DND-41 (cell line): ENCODE measurements around the gene MRPL9.

ENCODE experiments used
- CTCF ChIP-seq: IDR thresholded peaks from 2 replicates; pipeline ENCODE4 v1.5.1; 2012; ENCODE audit warnings: borderline replicate concordance, low read length, moderate library complexity, mild to moderate bottlenecking; ENCODE audit not compliant: poor library complexity, severe bottlenecking; ENCODE audit errors: extremely low read depth
- EZH2 ChIP-seq: IDR thresholded peaks from 3 replicates; pipeline ENCODE4 v1.6.1; 2012; ENCODE audit warnings: borderline replicate concordance, low read depth, mild to moderate bottlenecking, moderate library complexity, low read length, inconsistent platforms; ENCODE audit not compliant: severe bottlenecking

- TF ChIP-seq CTCF, result no peak
- no peak for TF ChIP-seq EZH2
Observed at GRCh38 chr1:151720974-151721787, 42.1 kb downstream of the MRPL9 start, which contains the start of gene RIIAD1.
